Stomach (tissue), 4 donors: ENCODE results near the gene ELSPBP1.

ENCODE experiments used
- EP300 ChIP-seq: sonication (generic); formaldehyde crosslinking; IDR thresholded peaks from one replicate; pipeline ENCODE4 v1.6.1; 2017; ENCODE audit warnings: antibody characterized with exemption
- POLR2A ChIP-seq, 4 donors: fragments of 450-650 bp; IDR thresholded peaks; one replicate each; pipeline ENCODE4 v1.6.1; 2016; ENCODE audit warnings: antibody characterized with exemption in 4 of 4, control low read depth in 2 of 4, mild to moderate bottlenecking in 1 of 4, moderate library complexity in 1 of 4
- POLR2AphosphoS5 ChIP-seq, 3 donors: sonication (generic); formaldehyde crosslinking; IDR thresholded peaks; one replicate each; pipeline ENCODE4 v1.6.1; 2016; ENCODE audit warnings: antibody characterized with exemption in 3 of 3
- TF ChIP-seq, protein P1 (sequence below), 7 experiments: fragments of 450-650 bp in 4 of 7; fragments of 200-600 bp in 3 of 7; sonication (generic) in 3 of 7; IDR thresholded peaks; one replicate each; pipeline ENCODE4 v1.5.1; 2016 to 2019; ENCODE audit warnings: antibody characterized with exemption in 7 of 7, control low read depth in 2 of 7, mild to moderate bottlenecking in 1 of 7

DNA sequence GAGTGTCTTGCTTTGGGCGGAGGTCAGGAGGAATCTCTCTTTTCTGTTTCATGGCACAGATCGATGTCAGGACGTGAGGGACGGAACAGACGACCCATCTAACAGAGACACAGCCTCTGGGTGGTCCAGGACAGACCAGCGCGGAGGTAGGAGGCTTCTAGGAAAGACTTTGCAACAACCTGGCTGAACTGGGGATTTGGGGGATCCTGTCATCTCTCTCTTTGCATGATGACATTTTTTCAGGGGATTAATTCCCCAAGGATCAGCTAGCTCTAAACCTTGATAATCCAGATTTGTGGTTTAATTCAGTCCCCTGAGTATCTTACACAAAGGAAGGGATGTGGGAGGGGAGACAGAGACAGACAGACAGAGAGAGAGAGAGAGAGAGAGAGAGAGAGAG is 35.0 kb downstream of the ELSPBP1 start:
- TF ChIP-seq, protein P1, sequence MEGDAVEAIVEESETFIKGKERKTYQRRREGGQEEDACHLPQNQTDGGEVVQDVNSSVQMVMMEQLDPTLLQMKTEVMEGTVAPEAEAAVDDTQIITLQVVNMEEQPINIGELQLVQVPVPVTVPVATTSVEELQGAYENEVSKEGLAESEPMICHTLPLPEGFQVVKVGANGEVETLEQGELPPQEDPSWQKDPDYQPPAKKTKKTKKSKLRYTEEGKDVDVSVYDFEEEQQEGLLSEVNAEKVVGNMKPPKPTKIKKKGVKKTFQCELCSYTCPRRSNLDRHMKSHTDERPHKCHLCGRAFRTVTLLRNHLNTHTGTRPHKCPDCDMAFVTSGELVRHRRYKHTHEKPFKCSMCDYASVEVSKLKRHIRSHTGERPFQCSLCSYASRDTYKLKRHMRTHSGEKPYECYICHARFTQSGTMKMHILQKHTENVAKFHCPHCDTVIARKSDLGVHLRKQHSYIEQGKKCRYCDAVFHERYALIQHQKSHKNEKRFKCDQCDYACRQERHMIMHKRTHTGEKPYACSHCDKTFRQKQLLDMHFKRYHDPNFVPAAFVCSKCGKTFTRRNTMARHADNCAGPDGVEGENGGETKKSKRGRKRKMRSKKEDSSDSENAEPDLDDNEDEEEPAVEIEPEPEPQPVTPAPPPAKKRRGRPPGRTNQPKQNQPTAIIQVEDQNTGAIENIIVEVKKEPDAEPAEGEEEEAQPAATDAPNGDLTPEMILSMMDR (IDR thresholded peaks at IDR 0.05), result no peak
- TF ChIP-seq POLR2A (IDR thresholded peaks at IDR 0.05) (no peak), EP300 (no peak), POLR2AphosphoS5 (IDR thresholded peaks at IDR 0.05) (no peak)
